ENCODE results near the gene ACSL5.

ACSL5 gene

GRCh38 chr10:112409299-112409698 is 35.4 kb downstream of the ACSL5 start:
- no peak overlapping the region for H3K4me3 ChIP-seq (replicated peaks; ENCODE audit: low read depth, low read length)
- TF ChIP-seq CTCF (IDR thresholded peaks at IDR 0.05; ENCODE audit: insufficient read depth, low read length, poor library complexity, severe bottlenecking), result no peak
- H3K36me3 ChIP-seq (ENCODE audit: control insufficient read depth, insufficient read depth, low read length), result peaks cover 13% of the 10 kb centered on the region
- DNase-seq (ENCODE audit: extremely low read depth, insufficient read length), result no peak
- no peaks in the 10 kb centered on the region for H3K27me3 ChIP-seq (replicated peaks; ENCODE audit: control insufficient read depth, insufficient read depth, low read length)

GRCh38 chr10:112409755-112410154 is 35.8 kb downstream of the ACSL5 start:
- Histone ChIP-seq H3K27me3 (replicated peaks; ENCODE audit: control insufficient read depth, insufficient read depth, low read length) (no peaks in the 10 kb centered on the region), H3K36me3 (ENCODE audit: control insufficient read depth, insufficient read depth, low read length) (peaks cover 10% of the 10 kb centered on the region), H3K4me3 (replicated peaks; ENCODE audit: low read depth, low read length) (no peak overlapping the region)
- DNase-seq (ENCODE audit: extremely low read depth, insufficient read length), result no peak
- no peak for TF ChIP-seq CTCF (IDR thresholded peaks at IDR 0.05; ENCODE audit: insufficient read depth, low read length, poor library complexity, severe bottlenecking)

- Histone ChIP-seq H3K4me3 (replicated peaks; ENCODE audit: low read depth, low read length) (no peak overlapping the region), H3K27me3 (replicated peaks; ENCODE audit: control insufficient read depth, insufficient read depth, low read length) (no peaks in the 10 kb centered on the region), H3K36me3 (ENCODE audit: control insufficient read depth, insufficient read depth, low read length) (peaks cover 7% of the 10 kb centered on the region)
- TF ChIP-seq CTCF (IDR thresholded peaks at IDR 0.05; ENCODE audit: insufficient read depth, low read length, poor library complexity, severe bottlenecking), result no peak
- no peak for DNase-seq (ENCODE audit: extremely low read depth, insufficient read length)
Observed at GRCh38 chr10:112412696-112413095, 38.8 kb downstream of the ACSL5 start.

GRCh38 chr10:112421731-112422130 is 47.8 kb downstream of the ACSL5 start:
- TF ChIP-seq CTCF (IDR thresholded peaks at IDR 0.05; ENCODE audit: insufficient read depth, low read length, poor library complexity, severe bottlenecking), result no peak
- DNase-seq (ENCODE audit: extremely low read depth, insufficient read length), result no peak
- Histone ChIP-seq H3K36me3 (ENCODE audit: control insufficient read depth, insufficient read depth, low read length) (peaks cover 6% of the 10 kb centered on the region), H3K4me3 (replicated peaks; ENCODE audit: low read depth, low read length) (no peak overlapping the region), H3K27me3 (replicated peaks; ENCODE audit: control insufficient read depth, insufficient read depth, low read length) (no peaks in the 10 kb centered on the region)

- no peak overlapping the region for H3K4me3 ChIP-seq (replicated peaks; ENCODE audit: low read depth, low read length)
- peaks cover 6% of the 10 kb centered on the region for H3K36me3 ChIP-seq (ENCODE audit: control insufficient read depth, insufficient read depth, low read length)
- no peaks in the 10 kb centered on the region for H3K27me3 ChIP-seq (replicated peaks; ENCODE audit: control insufficient read depth, insufficient read depth, low read length)
- no peak for TF ChIP-seq CTCF (IDR thresholded peaks at IDR 0.05; ENCODE audit: insufficient read depth, low read length, poor library complexity, severe bottlenecking)
- DNase-seq (ENCODE audit: extremely low read depth, insufficient read length), result no peak
Observed at GRCh38 chr10:112424651-112425050, 50.7 kb downstream of the ACSL5 start.

GRCh38 chr10:112426111-112426510 is 52.2 kb downstream of the ACSL5 start:
- TF ChIP-seq CTCF (IDR thresholded peaks at IDR 0.05; ENCODE audit: insufficient read depth, low read length, poor library complexity, severe bottlenecking), result no peak
- no peaks in the 10 kb centered on the region for H3K27me3 ChIP-seq (replicated peaks; ENCODE audit: control insufficient read depth, insufficient read depth, low read length)
- H3K36me3 ChIP-seq (ENCODE audit: control insufficient read depth, insufficient read depth, low read length), result peaks cover 6% of the 10 kb centered on the region
- no peak overlapping the region for H3K4me3 ChIP-seq (replicated peaks; ENCODE audit: low read depth, low read length)
- no peak for DNase-seq (ENCODE audit: extremely low read depth, insufficient read length)
